Stimulated activated CD4-positive, alpha-beta T cell treated with anti-CD3 and anti-CD28 coated beads, Interleukin-15, amount 100 ng/mL, for 24 hours (primary cell): Measurements from ENCODE around the gene IFI30.
"Not testable (repeated sequence)": the region's sequence is repeated elsewhere in the genome, so short reads cannot be mapped to it uniquely, and the experiment has no call there.

Experiments used
- DNase-seq: peaks from one replicate; pipeline ENCODE4 v3.0.0-alpha.2; 2020

Gene IFI30

DNA sequence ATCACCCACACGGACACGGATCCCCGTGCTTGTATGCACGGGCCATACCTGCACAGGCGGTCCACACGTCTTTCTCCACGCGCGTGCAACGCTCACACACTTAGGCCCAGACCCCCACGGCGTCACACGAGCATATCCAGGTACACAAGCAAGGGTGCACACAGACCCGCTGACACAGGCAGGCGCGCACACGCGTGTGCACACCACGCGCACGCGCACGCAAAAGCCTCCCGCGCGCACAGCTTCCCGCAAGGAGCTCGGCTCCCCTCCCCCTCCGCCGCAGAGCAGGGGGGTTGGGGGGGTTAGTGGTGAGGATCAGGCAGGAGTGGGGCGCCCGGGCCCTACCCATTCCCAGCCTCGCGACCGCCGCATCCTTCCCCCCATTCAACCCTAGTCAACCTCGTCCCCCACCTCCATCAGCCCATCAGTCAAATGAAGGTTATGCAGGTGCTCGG lies 29.8 kb downstream of the IFI30 start:
- peak; percentile 63 for DNase-seq

DNA sequence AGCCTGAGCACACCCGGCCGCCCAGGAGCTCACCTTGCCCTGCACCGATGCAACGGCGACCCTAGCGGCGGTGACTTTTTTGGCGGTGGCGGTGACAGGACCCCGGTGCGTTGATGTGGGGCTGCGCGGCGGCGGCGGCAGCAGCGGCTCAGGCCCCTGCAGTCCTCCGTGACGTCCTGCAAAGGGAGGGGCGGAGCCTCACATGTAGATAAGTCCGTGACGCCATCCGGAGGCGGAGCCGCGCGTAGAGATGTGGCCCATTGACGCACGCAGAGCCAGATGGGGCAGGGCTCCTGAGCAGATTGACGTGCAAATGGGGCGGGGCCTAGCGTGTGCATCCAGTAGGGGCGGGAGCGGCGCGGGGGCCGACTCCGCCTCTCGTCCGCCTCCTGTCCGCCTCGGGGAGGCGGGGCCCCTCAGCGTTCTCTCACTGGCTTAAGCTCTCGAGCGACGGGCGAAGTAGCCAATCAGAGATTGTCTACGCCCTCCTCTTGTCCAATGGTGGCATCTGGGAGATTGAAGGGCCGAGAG lies 30.3 kb downstream of the IFI30 start, which contains the start of gene RAB3A:
Gene RAB3A (minus strand): TSS at position 180 of the 531 bp plus-strand sequence. CDS start 1,302 bp downstream, outside the sequence.
- DNase-seq, result peak; percentile 100

DNA sequence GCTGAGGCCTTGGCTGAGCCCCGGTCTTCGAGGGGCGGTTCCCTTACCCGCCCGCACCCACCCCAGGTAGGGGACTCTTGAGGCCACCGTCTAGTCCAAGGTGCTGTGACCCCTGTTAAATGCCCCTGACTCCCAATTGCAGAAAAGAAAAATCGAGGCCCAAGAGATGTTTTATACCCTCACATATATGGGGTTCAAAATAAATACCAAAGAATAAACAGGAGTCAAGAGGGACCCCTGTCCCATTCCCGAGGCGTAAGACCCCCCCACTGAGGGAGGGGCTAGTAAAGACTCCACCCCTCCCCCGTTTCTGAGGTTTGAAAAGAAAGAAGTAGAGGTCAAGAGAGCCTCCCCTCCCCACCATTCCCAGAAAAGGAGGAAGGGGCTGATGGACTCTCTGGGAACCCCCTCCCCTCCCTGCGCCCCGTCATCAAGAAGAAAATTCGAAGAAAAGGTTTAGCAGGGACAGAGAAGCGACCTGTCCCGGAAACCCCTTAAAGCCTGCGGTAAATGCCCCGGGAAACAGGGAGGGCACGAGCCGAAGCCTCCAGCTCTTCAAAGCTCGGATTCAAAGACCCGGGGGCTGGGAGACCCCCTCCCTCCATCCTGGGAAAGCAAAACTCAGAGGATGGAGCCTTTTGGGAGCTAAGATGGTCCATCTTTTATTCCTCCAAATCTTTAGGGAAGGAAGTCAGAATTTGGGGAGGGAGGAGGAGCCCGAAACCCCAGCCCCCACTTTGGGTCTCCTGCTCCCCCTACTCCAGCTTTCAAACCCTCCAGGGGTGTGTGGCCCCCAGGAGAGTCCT lies 31.0 kb downstream of the IFI30 start:
- no peak for DNase-seq

DNA sequence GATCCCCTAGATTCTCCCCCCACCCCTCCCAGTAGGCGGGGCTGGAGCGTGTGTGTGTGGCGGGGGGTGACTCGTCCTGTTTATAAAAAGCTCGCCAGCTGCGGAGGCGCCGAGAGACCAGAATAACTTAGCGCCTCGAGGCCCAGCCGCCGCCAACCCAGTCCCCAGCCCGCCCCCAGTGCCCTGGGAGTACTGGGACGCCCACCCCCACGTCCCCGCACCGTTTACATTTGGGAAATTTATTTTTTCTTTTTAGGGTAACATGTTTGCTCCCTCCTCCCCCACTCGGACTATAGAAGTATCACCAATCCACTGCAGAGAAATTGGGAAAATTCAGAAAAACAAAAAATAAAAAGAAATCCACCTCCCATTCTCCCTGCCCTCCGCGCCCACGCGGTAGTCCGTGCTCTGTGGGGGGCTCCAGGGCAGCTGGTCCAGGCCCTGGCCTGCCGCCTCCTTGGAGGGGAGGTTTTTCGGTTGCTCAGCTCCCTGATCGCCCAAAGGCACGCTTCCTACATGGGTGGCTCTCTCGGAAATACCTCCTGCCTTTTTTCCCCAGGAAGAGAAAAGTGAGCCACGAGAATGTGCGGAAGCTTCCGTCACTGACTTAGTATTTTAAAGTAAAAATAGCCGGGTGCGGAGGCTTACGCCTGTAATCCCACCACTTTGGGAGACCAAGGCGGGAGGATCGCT lies 31.7 kb downstream of the IFI30 start:
- DNase-seq, result peak; percentile 68

DNA sequence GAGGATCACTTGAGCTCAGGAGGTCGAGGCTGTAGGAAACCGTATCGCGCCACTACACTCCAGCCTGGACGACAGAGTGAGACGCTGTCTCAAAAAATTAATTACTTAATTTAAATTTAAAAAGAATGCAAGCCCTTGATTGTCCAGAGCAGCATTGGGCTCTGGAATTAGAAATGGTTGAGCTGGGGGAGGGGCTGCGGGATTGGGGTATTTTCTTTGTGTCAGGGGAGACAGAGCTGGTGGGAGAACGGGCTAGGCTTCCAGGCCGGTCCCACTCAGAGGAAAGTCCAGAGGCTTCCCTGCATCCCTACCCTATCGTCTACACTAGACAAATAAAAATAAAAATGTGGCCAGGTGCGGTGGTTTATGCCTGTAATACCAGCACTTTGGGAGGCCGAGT lies 32.4 kb downstream of the IFI30 start:
- no peak for DNase-seq

DNA sequence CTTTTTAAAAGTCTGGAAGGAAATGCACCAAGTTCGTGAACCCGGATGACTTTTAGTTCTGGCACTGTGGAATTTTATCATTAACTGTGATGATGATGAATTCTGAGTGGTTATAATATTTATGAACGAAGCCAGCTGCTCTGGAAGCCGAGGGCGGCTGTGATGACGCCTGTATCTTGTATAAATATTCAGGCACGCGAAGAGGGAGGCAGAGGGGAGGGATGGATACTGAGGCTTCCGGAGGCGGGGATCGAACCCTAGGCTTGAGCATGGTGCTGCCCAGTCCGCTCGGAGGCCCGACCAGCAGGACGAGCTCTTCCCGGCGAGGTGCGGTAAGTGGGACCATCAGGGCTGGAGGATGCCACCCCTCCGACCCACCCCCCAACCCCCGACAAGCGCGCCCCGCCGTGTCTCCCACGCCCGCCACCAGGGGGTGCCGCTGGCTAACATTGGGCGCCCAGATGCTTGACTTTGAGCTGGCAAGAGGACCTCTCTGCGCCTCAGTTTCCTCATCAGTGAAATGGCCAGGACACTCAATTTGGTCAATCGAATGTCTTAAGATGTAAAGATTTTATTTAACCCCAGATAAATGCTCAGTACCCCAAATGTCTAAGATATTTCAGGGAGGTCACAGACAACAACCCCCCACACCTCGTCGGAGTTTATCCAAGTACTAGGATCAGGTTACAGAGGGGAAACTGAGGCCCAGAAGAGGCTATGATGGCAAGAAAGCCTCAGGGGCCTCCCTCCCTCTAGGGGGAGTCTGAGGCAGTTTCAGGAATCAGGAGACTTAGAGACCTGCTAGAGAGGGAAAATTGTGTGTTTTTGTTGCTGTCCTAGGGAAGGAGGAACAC lies 34.7 kb downstream of the IFI30 start:
- DNase-seq, result peak; percentile 69

DNA sequence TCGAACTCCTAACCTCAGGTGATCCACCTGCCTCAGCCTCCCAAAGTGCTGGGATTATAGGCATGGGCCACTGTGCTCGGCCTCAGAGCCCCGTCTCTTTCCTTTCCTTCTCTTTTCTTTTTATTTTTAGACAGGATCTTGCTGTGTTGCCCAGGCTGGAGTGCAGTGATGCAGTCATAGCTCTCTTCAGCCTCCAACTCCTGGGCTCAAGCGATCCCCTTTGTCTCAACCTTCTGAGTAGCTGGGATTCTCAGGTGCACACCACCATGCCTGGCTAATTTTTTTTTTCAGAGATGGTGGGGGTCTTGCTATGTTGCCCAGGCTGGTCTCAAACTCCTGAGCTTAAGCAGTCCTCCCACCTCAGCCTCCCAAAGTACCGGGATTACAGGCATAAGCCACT lies 36.3 kb downstream of the IFI30 start:
- not testable (repeated sequence) for DNase-seq

DNA sequence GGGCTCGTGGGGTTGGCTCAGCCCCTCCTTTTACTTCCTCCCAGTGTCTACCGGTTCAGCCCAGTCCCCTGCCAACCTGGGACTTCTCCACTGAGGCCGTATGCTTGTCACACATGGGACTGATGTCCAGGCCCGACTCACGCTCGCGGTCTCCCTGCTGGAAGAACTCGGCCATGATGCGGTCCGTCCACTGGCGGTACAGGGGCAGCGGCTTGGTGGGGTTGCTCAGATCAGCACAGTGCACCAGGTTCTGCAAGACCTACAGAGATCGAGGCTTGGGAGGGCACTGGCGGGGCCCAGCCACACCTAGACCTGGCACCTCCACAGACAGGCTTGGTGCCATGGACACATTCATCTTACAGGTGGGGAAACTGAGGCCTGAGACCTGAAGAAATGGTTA lies 38.1 kb downstream of the IFI30 start:
- no peak for DNase-seq

DNA sequence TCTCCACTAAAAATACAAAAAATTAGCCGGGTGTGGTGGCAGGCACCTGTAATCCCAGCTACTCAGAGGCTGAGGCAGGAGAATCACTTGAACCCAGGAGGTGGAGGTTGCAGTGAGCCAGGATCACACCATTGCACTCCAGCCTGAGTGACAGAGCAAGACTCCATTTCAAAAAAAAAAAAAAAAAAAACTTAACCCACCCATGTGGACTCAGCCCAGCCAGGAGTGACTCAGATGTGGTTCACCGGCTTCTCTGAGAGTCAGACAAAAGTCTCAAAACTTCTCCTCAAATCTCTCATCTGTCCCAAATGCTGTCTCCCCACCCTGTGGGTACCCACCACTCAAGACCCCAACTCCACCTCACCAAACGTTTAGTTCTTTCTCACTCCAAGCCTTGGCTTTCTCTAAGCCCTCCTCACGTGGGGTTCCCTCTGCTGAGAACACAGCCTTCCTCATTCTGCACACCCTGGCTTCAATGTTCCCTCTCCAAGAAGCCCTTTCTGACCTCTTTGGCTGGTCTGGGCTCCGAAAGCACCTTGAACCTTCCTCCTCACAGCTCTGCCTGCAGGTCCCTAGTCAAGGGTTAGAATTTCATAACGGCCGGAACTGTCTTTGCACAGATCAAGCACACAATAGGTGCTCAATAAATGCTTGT lies 41.3 kb downstream of the IFI30 start:
- DNase-seq, result no peak

DNA sequence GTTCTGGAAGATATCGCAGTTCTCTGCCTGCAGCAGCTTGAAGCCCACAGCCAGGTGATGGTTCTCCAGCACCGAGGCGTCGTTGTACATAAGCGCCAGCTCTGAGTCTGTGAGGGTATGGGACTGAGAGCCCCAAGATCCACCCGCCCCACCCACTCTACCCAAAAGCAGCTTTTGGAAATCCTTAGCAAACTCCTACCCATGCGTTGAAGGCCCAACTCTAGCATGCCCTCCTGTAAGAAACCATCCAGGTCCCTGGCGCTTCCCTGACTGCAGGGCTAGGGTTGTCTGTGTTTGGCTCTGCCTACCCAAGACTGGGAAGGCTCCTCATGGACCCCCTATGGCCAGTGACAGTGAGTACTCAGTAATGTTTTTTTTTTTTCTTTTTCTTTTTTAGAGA lies 43.2 kb downstream of the IFI30 start:
- no peak for DNase-seq

DNA sequence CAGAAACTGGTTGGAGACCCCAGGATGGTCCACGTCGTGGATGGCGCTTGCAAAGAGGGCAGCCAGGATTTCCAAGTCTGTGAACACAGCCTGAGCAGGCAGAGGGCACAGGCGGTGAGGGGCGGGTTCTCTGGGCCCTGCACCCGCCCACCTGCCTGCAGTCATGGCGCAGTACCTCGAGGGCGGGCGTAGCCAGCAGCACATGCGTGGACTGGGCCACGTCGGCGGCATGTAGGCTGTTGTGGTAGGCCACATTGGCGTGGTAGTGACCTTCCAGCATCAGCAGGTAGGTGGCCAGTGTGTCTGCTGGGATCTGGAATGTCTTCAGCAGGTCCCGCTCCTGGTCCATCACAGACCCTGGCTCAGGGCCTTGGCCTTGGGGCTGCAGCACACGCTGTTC lies 44.5 kb downstream of the IFI30 start:
- DNase-seq, result no peak

DNA sequence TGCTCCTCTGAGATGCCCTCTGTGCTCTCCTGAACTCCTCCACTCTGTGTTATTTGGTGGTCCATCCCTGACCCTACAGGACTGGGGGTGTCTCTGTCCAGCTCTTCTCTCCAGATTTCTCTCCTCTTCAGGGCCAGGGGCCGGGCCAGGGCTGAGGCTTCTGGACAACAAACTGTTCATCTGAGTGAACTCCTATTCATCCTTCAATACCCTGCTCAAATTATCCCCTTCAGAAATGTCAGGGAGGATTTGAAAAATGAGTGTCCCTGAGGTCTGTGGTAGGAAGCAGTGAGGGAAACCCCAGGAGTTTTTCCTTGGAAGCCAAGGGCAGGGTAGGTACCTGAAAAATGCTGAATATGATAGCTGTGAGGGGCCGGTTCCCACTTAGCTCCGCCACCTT lies 45.0 kb downstream of the IFI30 start:
- DNase-seq, result no peak

DNA sequence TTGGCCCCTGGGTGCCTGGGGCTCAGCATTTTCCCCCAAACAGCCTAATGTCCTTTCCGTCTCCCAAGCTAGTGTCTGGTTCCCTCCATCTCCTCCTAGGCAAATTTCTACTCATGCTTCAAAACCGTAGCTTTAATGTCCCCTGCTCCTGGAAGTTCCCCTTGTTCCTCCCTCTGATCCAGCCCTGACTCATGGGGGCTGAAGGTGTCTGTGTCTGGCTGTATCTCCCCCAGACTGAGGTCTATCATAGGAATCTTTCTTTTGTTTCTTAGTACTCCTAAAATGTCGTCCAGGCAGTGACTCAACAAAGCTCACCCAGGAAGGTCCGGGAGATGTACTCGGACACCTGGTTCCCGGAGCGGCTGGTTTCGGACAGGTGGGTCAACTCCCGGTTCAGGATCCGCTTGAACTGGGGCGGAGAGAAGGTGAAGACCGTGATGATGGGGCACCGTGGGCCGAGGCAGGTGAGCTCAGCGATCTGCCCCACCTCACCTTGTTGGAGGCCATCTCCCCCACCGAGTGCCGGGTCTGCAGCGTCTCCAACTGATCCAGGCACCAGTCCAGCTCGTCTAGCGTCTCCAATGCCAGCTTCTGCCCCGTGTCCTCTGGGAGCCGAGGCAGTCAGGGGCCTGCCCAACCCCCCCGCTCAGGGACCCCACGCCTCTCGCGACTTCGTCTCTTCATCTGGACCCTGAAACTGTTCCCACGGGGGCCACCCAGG lies 46.5 kb downstream of the IFI30 start:
- no peak for DNase-seq

DNA sequence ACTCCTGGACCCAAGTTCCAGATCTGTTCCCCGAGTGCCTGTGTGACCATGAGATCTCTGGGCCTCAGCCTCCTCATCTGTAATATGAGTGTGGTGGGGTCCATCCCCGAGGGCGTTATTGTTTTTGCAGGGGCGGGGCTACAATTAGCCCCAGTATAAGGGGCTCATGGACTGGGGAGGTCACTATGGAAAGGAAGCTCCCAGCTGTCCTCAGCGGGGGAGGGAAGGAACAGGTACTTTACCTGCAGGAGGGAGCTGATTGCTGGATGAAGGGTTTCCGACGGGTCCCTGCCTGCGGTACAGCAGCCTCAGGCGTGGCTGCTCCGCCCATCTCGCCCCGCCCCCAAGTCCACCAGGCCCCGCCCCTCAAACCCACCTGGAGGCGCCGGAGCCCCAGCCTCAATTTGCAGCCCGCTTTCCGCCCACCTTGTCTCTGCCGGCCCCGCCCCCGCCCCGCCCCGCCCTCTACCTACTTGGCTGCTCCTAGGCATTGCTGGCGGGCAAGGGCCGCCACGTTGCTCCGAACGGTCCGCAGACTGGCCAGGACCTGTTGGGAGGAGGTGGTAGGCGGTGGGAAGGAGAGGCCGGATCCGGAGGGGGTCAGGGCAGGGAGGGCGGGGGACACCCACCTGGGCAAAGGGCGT lies 47.1 kb downstream of the IFI30 start:
- DNase-seq, result no peak

DNA sequence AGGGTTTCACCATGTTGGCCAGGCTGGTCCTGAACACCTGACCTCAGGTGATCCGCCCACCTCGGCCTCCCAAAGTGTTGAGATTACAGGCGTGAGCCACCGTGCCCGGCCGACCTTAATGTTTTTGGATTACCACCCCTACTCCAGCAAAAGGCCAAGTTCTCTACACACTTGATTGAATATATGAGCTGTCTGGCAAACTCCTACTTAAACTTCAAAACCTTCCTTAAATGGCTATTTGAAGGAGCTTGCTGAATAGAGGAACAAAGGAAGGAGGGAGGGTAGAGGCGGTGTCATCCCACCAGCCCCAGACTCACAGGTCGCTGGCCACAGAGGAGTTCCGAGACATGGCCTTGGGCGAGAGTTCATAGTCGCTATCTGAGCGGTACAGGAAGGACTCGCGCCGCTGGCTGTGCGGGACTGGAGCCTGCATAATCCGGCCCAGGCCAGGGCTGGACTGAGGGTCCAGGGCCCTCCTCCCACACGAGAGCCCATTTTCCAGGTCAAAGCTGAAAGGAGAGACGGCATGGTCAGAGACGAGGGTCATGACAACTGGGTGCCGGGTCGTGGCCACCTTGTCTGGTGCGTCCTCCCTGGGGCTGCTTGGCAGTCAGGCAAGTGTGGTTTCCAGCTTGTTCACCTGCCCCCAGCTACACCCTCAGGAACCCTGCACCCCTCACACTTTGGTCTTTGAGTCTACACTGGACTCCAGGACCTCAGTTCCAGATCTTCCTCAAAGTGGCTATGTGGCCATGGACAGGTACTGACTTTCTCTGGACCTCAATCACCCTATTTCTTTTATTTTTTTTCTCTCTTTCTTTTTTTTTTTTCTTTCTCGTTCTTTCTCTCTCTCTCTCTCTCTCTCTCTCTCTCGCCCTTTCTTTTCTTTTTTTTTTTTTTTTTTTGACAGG lies 48.5 kb downstream of the IFI30 start:
- no peak for DNase-seq

DNA sequence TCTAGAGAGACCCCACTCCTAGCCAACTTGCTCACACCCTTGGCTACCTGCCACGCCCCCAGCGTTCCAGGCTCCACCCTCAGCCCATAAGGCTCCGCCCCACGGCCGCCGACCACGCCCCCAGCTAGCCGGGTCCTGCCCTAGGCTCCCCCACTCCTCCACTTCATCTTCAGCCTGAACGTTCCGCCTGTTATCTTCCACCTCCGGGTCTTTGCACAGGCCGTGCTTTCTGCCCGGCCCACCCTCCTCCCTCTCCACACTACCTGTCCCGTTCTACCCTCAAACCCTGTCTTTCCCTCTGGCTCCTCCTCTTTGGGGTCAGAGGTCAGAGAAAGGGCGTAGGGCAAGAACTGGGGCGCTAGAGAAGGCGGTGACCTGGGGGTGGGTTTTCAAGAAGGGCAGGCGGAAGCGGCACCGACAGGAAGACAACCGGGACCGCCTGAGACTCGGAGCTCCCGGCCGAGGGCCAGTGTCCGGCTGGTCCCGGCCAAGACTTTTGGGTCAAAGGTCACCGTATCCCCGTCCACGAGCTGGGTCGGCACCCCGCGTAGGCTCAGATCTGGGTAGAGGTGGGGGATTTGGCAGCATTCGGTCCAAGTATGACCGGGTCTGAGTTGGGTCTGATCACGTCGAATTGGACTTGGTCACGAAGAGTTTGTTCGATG lies 50.4 kb downstream of the IFI30 start:
- DNase-seq, result peak; percentile 51

DNA sequence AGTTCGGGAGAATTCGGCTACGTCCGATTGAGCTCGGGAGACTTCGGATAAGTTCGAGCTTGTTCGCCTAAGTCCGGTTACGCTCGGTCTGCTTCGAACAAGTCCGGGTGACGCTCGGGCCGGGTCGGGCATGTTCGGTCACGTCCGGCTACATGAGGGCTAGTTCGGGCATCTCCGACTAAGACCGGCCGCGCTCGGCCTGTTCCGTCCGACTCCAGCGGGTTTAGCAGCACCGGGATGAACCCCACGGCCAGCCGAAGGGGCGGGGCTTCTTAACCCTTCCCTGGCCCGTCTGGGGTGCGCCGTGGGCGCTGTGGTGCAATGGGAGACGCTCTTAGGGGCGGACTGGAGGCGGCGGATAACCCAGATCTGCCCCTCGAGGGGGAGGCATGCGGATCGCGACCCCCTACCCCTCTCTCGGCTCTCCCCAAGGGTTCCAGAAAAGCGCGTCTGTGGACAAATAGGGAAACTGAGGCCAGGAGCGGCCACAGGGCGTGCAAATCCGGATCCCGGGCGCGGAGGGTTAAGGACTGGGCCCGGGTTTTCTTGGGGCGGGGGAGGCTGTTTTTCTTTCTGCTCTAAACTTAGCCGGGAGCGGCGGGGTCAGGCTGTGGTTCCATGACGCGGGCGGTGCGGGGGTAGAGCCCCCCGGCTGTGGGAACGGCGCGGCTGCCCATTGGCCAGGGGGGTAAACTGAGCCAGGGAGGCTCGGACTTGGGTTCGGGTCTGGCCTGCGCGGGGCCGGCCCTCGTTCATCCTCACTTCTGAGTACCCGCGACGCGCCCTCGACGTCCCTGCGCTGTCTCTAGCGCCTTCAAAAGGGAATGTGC lies 51.1 kb downstream of the IFI30 start:
- peak; percentile 98 for DNase-seq

DNA sequence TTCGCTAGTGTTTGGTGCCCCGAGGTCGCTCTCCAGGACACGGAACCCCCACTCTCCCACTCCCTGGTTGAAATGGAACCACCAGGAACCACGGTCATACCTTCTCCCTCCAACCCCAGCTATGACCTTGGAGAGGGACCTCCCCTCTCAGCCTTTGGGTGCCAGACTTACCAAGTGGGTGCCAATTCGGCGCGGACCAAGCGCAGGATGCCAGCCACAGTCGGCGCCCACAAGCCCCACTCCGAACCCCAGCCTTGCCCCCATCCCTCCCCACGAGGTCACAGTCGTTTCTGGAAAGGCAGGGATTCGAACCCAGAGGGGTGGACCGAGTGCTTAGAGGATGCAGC lies 51.7 kb downstream of the IFI30 start:
- no peak for DNase-seq
